HepG2 (cell line): ENCODE data around the gene PALM3. TPM values are rescaled to one million over a fixed set of nuclear protein-coding genes. Genes with fewer than 3 reads are reported as not detected.

Source experiments
- AKNA ChIP-seq: sonication (generic); formaldehyde crosslinking; IDR thresholded peaks from 2 replicates; pipeline ENCODE4 v1.4.0; 2020; ENCODE audit warnings: missing genetic modification reagents, borderline replicate concordance
- CHCHD3 ChIP-seq: sonication (generic); formaldehyde crosslinking; IDR thresholded peaks from 2 replicates; pipeline ENCODE4 v1.8.0; 2022; ENCODE audit warnings: mild to moderate bottlenecking, missing genetic modification reagents, moderate library complexity
- CHD4 ChIP-seq: fragments of 200-600 bp; sonication (generic); IDR thresholded peaks from 2 replicates; pipeline ENCODE4 v1.7.0; 2017; ENCODE audit warnings: mild to moderate bottlenecking, low read length, borderline replicate concordance
- FOXA1 ChIP-seq, 2 experiments: fragments of 450-650 bp in 1 of 2; sonication (generic) in 1 of 2; formaldehyde crosslinking in 1 of 2; IDR thresholded peaks; 2 replicates each; pipeline versions ENCODE4 v1.4.0 to v1.6.1; 2016 to 2020; ENCODE audit warnings: missing genetic modification reagents in 1 of 2
- FOXA3 ChIP-seq: IDR thresholded peaks from 2 replicates; pipeline ENCODE4 v1.6.1; 2016; ENCODE audit warnings: missing genetic modification reagents, missing compliant biosample characterization
- HDAC1 ChIP-seq: sonication (generic); formaldehyde crosslinking; IDR thresholded peaks from 2 replicates; pipeline ENCODE4 v1.5.1; 2020; ENCODE audit warnings: mild to moderate bottlenecking, missing genetic modification reagents
- HNRNPUL1 ChIP-seq: fragments of 200-400 bp; formaldehyde crosslinking; IDR thresholded peaks from 2 replicates; pipeline ENCODE4 v1.6.1; 2017; ENCODE audit warnings: low read depth, mild to moderate bottlenecking, low read length, moderate library complexity
- JUND ChIP-seq: sonication (generic); formaldehyde crosslinking; IDR thresholded peaks from 2 replicates; pipeline ENCODE4 v1.8.0; 2022; ENCODE audit warnings: mild to moderate bottlenecking, missing genetic modification reagents
- MED1 ChIP-seq: sonication (generic); formaldehyde crosslinking; IDR thresholded peaks from 2 replicates; pipeline ENCODE4 v1.4.0; 2020; ENCODE audit warnings: missing genetic modification reagents
- MLLT10 ChIP-seq: sonication (generic); formaldehyde crosslinking; IDR thresholded peaks from 2 replicates; pipeline ENCODE4 v1.4.0; 2020; ENCODE audit warnings: missing genetic modification reagents
- NFRKB ChIP-seq: fragments of 450-650 bp; IDR thresholded peaks from 2 replicates; pipeline ENCODE4 v1.6.1; 2017
- NFYB ChIP-seq: sonication (generic); formaldehyde crosslinking; IDR thresholded peaks from 2 replicates; pipeline ENCODE4 v1.4.0; 2020; ENCODE audit warnings: missing genetic modification reagents
- PAXIP1 ChIP-seq: sonication (generic); formaldehyde crosslinking; conservative IDR thresholded peaks from 2 replicates; pipeline ENCODE4 v1.4.0; 2020; ENCODE audit warnings: mild to moderate bottlenecking, missing genetic modification reagents, moderate library complexity
- PRMT3 ChIP-seq: sonication (generic); formaldehyde crosslinking; IDR thresholded peaks from 2 replicates; pipeline ENCODE4 v1.8.1; 2022; ENCODE audit warnings: low read depth, mild to moderate bottlenecking, moderate library complexity, missing genetic modification reagents, borderline replicate concordance
- RBAK ChIP-seq: sonication (generic); formaldehyde crosslinking; IDR thresholded peaks from 2 replicates; pipeline ENCODE4 v1.5.1; 2020; ENCODE audit warnings: mild to moderate bottlenecking, missing genetic modification reagents
- YEATS2 ChIP-seq: sonication (generic); formaldehyde crosslinking; IDR thresholded peaks from 2 replicates; pipeline ENCODE4 v1.4.0; 2020; ENCODE audit warnings: missing genetic modification reagents, borderline replicate concordance
- ZBTB8A ChIP-seq: sonication (generic); formaldehyde crosslinking; IDR thresholded peaks from 2 replicates; pipeline ENCODE4 v1.4.0; 2020; ENCODE audit warnings: mild to moderate bottlenecking, low read depth, missing genetic modification reagents, borderline replicate concordance
- ZNF20 ChIP-seq: sonication (generic); formaldehyde crosslinking; IDR thresholded peaks from 2 replicates; pipeline ENCODE4 v1.4.0; 2020; ENCODE audit warnings: mild to moderate bottlenecking, moderate library complexity, missing genetic modification reagents
- ZNF331 ChIP-seq: sonication (generic); formaldehyde crosslinking; IDR thresholded peaks from 2 replicates; pipeline ENCODE4 v1.4.0; 2020; ENCODE audit warnings: missing genetic modification reagents
- ZNF670 ChIP-seq: sonication (generic); formaldehyde crosslinking; IDR thresholded peaks from 2 replicates; pipeline ENCODE4 v1.8.0; 2022; ENCODE audit warnings: mild to moderate bottlenecking, missing genetic modification reagents, borderline replicate concordance
- ZNF691 ChIP-seq: sonication (generic); formaldehyde crosslinking; IDR thresholded peaks from 2 replicates; pipeline ENCODE4 v1.4.0; 2020; ENCODE audit warnings: missing genetic modification reagents, low read depth, mild to moderate bottlenecking, borderline replicate concordance
- ZNF768 ChIP-seq: sonication (generic); formaldehyde crosslinking; IDR thresholded peaks from 2 replicates; pipeline ENCODE4 v1.4.0; 2020; ENCODE audit warnings: missing genetic modification reagents
- polyA plus RNA-seq, 8 experiments: library from polyadenylated mRNA; depleted of rRNA in 3 of 8; stranded (reverse) in 7 of 8; unstranded in 1 of 8; fragments of >200 nt; fragmentation: Illumina TruSeq in 4 of 8; extraction: Trizol in 4 of 8; gene quantifications; 2 replicates each; pipeline versions ENCODE4 v1.2.1 to v1.2.3, GENCODE V29; 2011 to 2016; ENCODE audit warnings: low read depth in 4 of 8, missing spikeins in 1 of 8, mixed read lengths in 1 of 8; ENCODE audit not compliant: insufficient read depth in 1 of 8
- total RNA-seq, 5 experiments: library from RNA; depleted of rRNA; stranded (reverse); fragments of >200 nt; fragmentation: Illumina TruSeq; extraction: Trizol; gene quantifications; 2 replicates each; pipeline ENCODE4 v1.2.3, GENCODE V29; 2016; ENCODE audit warnings: low read depth in 1 of 5

PALM3 gene
- total and polyA plus RNA-seq, 2 of the 13 experiments (the other 11 are each of a cell fraction or from before 2014, with no cell fraction given): 0.79 to 2.4 TPM

- TF ChIP-seq PAXIP1 (CRISPR knock-in tag) (no peak), ZNF331 (CRISPR knock-in tag) (no peak), MED1 (CRISPR knock-in tag) (no peak), NFYB (no peak), FOXA1 (IDR thresholded peaks at IDR 0.05) (no peak), FOXA1 (CRISPR knock-in tag; IDR thresholded peaks at IDR 0.05) (no peak), HDAC1 (CRISPR knock-in tag) (no peak), AKNA (CRISPR knock-in tag) (no peak), JUND (CRISPR knock-in tag) (no peak), NFRKB (no peak), ZNF670 (no peak), RBAK (no peak), ZNF20 (CRISPR knock-in tag) (no peak), HNRNPUL1 (no peak), FOXA3 (CRISPR knock-in tag) (no peak), PRMT3 (CRISPR knock-in tag) (no peak), CHD4 (peak; percentile 88; the same call in 1 of the 2 replicates), YEATS2 (CRISPR knock-in tag) (no peak), ZNF691 (CRISPR knock-in tag) (no peak), ZBTB8A (CRISPR knock-in tag) (no peak), CHCHD3 (no peak), ZNF768 (CRISPR knock-in tag) (no peak), MLLT10 (CRISPR knock-in tag) (no peak)
These were observed 2.8 kb downstream of the PALM3 start (continued) for GRCh38 chr19:14059093-14059480.
